GM19035 (cell line): ENCODE measurements around the gene TXNDC11.
"Not testable (repeated sequence)": the region's sequence is repeated elsewhere in the genome, so short reads cannot be mapped to it uniquely, and the experiment has no call there.

Experiments
- ATAC-seq: cut with Tn5 transposase; IDR thresholded peaks from one replicate; pipeline ENCODE4 v1.9.1; 2021; ENCODE audit not compliant: unreplicated experiment

The TXNDC11 gene, protein sequence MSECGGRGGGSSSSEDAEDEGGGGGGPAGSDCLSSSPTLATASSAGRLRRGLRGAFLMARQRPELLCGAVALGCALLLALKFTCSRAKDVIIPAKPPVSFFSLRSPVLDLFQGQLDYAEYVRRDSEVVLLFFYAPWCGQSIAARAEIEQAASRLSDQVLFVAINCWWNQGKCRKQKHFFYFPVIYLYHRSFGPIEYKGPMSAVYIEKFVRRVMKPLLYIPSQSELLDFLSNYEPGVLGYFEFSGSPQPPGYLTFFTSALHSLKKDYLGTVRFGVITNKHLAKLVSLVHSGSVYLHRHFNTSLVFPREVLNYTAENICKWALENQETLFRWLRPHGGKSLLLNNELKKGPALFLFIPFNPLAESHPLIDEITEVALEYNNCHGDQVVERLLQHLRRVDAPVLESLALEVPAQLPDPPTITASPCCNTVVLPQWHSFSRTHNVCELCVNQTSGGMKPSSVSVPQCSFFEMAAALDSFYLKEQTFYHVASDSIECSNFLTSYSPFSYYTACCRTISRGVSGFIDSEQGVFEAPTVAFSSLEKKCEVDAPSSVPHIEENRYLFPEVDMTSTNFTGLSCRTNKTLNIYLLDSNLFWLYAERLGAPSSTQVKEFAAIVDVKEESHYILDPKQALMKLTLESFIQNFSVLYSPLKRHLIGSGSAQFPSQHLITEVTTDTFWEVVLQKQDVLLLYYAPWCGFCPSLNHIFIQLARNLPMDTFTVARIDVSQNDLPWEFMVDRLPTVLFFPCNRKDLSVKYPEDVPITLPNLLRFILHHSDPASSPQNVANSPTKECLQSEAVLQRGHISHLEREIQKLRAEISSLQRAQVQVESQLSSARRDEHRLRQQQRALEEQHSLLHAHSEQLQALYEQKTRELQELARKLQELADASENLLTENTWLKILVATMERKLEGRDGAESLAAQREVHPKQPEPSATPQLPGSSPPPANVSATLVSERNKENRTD

GRCh38 chr16:11742536-11743307 lies at the start of gene TXNDC11:
TSS of gene TXNDC11 (minus strand) at chr16:11742857. CDS start at chr16:11742730, 127 bp downstream.
- ATAC-seq, result peak; percentile 90

DNA sequence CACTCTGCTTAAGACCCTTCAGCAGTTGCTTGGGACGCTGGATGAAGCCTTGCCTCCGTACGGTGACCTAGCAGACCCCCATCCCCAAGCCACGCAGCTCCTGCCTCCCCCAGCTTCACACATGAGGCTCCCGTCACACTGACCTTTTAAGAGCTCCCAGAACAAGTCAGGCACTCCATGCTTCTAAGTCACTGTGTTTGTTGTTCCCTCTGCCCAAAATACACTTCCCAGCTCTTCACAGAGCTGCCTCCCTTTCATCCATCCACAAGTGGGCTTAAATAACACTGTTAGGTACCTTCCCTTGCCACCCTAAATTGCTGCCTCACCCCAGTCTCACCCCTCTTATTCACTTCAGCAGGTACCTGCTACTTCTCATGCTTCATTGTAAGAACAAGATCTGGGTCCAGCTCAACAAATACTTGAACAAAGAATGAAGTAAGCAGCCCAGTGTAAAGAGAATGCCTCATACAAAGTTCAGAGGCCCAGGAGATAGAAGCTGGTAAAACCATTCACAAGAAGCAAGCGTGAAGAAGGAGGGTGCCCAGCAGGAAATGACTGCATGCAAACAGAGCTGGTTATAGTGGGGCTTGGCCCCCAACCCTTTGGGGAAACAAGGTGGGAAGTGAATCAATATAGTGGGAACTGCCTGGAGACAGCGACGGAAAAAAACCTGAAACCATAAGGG lies 48.6 kb upstream of the TXNDC11 start:
- ATAC-seq, result no peak

DNA sequence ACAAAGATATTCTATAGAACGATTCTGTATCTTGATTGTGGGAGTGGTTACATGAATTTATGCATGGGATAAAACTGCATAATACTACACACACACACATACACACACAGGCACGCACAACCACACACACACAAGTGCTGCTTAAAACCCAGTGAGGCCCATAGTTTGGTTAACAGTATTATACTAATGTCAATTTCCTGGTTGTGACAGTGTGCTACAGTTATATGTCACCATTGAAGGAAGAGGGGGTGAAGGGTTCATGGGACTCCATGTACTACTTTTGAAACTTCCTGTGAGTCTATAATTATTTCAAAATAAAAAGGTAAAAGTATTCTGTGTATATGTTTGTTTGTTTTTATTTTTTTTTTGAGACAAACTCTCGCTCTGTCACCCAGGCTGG lies 46.3 kb upstream of the TXNDC11 start:
- no peak for ATAC-seq

DNA sequence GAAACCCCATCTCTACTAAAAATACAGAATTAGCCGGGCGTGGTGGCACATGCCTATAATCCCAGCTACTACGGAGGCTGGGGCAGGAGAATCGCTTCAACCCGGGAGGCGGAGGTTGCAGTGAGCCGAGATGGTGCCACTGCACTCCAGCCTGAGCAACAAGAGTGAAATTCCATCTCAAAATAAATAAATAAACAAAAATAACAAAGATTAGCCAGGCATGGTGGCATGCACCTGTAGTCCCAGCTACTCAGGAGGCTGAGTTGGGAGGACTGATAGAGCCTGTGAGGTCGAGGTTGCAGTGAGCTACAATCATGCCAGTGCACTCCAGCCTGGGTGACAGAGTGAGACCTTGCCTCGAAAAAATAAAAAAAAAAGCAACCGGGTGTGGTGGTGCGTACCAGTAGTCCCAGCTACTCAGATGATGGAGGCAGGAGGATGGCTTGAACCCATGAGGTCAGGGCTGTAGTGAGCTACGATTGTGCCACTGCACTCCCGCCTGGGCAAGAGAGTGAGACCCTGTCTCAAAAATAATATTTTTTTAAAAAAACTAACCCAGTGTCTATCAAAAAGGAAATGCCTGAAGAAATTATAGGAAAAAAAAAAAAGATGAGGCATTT lies 42.4 kb upstream of the TXNDC11 start:
- not testable (repeated sequence) for ATAC-seq

DNA sequence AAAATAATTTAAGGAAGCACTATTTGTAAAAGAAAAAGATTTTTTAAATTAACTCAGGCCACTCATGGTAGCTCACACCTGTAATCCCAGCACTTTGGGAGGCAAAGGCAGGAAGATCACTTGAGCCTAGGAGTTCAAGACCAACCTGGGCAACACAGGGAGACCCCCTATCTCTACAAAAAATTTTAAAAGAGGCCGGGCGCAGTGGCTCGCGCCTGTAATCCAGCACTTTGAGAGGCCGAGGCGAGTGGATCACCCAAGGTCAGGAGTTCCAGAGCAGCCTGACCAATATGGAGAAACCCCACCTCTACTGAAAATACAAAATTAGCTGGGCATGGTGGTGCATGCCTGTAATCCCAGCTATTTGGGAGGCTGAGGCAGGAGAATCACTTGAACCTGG lies 41.7 kb upstream of the TXNDC11 start:
- ATAC-seq, result not testable (repeated sequence)

DNA sequence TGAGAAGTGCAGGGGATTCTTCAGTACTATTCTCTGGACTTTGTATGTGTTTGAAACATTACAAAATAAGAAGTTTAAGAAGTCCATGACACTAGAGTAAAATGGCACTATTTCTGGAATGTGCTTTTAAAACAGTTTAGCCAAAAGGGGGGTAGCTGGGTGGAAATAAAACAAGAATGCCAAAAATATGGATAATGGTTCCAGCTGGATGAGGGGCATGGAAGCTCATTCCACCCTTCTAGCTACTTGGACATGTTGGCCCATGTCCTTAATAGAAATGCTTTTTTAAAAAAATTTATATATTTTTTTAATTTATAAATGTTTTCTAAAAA lies 41.3 kb upstream of the TXNDC11 start:
- no peak for ATAC-seq

DNA sequence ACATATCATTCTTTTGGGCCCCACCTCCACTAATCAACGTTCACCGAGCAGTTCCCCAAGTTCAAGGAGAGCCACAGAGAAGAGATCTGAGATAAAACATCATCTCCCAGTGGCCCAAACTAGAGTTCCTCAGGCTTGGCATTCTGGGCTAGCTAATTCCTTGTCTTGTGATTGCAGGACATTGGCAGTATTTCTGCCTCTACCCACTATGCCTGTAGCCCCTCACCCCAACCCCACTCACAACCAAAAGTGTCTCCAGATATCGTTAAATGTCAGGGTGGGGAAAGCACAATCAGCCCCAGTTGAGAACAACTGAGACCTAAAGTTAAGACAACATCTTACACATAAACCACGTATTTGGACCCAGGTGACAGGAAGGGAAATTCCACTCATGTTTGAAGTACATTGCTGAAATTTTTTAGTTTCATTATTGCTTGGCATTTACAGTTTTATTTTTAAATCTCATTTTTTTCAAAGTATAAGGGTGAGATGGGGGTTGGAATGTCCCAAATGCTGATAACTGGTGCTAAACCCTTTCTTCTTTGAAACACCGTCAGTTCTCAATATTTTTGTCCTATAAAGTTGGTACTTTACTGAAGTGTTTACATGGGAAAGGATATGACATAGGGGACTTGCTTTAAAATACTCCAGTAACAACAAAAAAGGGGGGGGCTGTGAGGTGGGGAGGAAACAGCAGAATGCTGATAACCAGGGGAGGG lies 40.8 kb upstream of the TXNDC11 start:
- no peak for ATAC-seq

GRCh38 chr16:11781773-11782172 lies 39.1 kb upstream of the TXNDC11 start:
- ATAC-seq, result no peak

- ATAC-seq, result no peak
Observed at GRCh38 chr16:11780991-11781680, 38.5 kb upstream of the TXNDC11 start.

DNA sequence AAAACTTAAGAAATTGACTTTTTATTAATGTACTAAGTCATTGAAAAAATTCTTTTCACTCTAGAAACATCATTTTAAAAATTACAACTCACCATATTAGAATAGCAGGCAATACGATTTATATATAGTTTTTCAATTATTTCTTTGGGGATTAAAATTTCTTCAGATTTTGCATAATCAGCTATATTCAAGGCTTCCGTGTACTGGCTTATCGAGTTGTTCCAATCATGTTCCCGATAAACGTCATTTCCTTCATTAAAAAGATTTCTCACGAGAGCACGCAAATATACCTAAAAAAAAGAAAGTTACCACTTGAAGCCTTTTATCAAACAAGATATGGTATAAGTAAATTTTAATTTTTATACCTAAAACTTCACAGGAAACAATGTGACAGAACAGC lies 36.4 kb upstream of the TXNDC11 start:
- ATAC-seq, result no peak

GRCh38 chr16:11774065-11774626 lies 31.5 kb upstream of the TXNDC11 start:
- no peak for ATAC-seq

DNA sequence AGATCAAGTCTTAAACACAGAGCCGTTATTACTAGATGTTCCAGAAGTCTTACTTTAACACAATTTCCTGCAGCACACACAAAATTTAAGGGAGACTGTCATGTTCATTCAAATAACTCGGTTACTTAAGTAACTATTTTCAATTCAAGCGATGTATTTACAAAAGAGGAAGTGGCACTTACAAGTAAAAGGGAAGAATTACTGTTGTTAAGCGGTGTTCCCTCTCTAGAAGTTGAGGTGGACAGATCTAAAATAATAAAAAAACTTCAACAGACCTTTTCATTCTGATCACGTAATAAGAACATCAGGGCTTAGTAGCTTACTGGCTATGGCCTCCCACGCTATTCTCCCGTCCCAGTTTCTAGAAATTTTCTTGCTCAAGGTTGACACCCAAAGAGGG lies 26.2 kb upstream of the TXNDC11 start:
- ATAC-seq, result peak; percentile 67

- no peak for ATAC-seq
Observed at GRCh38 chr16:11762431-11762830, 19.8 kb upstream of the TXNDC11 start.

GRCh38 chr16:11759997-11760396 lies 17.3 kb upstream of the TXNDC11 start:
- no peak for ATAC-seq

- no peak for ATAC-seq
Observed at GRCh38 chr16:11759163-11759834, 16.6 kb upstream of the TXNDC11 start.

GRCh38 chr16:11757671-11758545 lies 15.3 kb upstream of the TXNDC11 start:
- ATAC-seq, result no peak

GRCh38 chr16:11756248-11756647 lies 13.6 kb upstream of the TXNDC11 start:
- ATAC-seq, result no peak
